Activated CD8-positive, alpha-beta memory T cell treated with anti-CD3 and anti-CD28 coated beads, Interleukin-2, amount 50 U/mL, for 1 hour (primary cell): ENCODE data around the gene MBD3L2.
A peak's percentile ranks its signal among the peaks of the same experiment; 100 is the strongest.
"Not testable (repeated sequence)": the region's sequence is repeated elsewhere in the genome, so short reads cannot be mapped to it uniquely, and the experiment has no call there.

Experiments used
- DNase-seq: peaks from one replicate; pipeline ENCODE4 v3.0.0-alpha.2; 2020; ENCODE audit errors: extremely low read depth

Gene MBD3L2

GRCh38 chr19:7059977-7060376 lies 10.9 kb downstream of the MBD3L2 start:
- not testable (repeated sequence) for DNase-seq

- DNase-seq: no peak
Measured at GRCh38 chr19:7063339-7063738, 14.2 kb downstream of the MBD3L2 start.

DNA sequence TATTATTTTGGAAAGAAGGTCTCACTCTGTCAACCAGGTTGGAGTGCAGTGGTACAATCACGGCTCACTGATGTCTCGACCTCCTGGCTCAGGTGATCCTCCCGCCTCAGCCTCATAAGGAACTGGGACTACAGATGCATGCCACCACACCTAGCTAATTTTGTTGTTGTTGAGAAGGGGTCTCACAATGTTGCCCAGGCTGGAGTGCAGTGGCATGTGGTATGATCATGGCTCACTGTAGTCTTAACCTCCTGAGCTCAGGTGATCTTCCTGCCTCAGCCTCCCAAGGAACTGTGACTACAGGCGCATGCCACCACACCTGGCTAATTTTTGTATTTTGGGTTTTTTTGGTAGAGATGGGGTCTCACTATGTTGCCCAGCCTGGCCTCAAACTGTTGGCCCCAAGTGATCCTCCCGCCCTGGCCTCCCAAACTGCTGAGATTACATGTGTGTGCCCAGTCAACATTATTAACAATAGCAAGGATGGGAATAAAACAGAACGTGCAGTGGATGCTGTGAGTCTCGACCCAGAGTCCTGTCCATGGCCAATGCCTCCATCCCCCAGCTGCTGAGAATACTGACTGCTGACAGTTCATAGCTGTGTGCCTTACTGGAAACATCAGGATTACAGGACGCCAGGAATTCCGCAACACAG lies 14.8 kb downstream of the MBD3L2 start:
- no peak for DNase-seq

- DNase-seq: not testable (repeated sequence)
Measured at GRCh38 chr19:7067122-7067521, 18.0 kb downstream of the MBD3L2 start.

- DNase-seq: no peak
Measured at GRCh38 chr19:7067716-7068115, 18.6 kb downstream of the MBD3L2 start.

DNA sequence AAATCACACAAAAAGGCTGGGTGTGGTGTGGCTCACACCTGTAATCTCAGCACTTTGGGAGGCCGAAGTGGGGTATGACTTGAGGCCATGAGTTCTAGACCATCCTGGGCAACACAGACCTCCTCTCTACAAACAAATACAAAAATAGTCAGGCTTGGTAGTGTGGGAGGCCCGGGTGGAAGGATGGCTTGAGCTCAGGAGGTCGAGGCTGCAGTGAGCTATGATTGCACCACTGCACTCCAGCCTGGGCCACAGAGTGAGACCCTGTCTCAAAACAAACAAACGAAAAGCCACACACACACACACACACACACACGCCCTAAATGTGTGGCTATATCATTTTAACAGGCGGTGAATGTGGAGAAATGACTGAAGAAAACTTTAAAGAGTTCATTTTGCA lies 19.5 kb downstream of the MBD3L2 start:
- no peak for DNase-seq

DNA sequence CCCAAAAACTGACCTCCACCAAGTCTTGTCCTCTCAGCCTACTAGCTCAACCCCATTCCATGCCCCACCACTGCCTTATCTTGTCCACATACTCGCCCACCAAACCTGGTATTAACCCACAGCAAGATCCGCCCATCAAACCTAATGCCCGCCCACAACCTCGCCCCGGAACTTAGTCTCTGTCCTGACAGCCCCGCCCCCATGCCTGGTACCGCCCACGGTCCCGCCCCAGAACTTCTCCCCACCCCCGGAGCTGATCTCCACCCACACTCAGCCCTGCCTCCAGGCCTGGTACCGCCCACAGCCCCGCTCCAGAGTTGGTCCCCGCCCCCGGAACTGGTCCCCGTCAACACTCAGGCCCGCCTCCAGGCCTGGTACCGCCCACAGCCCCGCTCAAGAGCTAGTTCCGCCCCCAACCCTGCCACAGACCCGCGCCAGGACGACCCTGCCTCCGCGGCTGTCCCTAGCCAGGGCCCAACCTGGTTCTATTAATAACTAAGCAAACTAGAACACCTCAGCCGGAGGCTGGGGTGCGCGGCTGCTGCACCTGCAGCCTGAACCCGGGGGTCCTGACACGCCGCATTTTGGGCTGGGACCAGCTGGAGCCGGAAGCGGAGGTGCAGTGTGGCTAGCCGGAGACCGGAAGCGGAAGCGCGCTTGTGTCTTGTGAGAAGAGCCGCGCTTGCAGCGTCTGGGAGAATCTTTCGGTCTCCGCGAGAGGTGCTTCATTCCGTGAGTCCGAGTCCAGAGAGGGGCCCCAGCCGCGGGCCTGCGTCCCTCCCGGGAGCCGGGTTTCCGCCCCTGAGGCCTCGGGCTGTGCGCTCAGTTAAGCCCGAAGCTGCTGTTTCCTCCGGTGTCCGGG lies 20.2 kb downstream of the MBD3L2 start, which contains the start of gene ZNF557:
ZNF557 (plus strand) TSS at position 662 of the 862 bp plus-strand sequence. CDS start 5,372 bp downstream, outside the sequence.
- DNase-seq: peak; percentile 93

DNA sequence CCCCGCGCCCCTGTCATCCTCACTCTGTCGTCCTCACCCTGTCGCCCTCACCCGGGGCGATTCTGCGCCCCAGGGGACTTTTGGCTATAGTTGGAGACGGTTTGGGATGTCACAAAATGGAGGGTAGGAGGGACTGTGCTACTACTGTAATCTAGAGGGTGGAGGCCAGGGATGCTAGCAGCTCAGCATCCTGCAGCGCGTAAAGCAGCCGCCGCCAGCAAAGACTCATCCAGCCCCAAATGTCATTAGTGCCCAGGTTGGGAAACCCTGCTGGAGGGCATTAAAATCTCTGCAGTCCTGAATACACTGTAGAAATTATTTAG lies 20.7 kb downstream of the MBD3L2 start:
- DNase-seq: no peak

- no peak for DNase-seq
Measured at GRCh38 chr19:7072541-7072940, 23.4 kb downstream of the MBD3L2 start.

- DNase-seq: no peak
Measured at GRCh38 chr19:7074705-7075282, 25.7 kb downstream of the MBD3L2 start.

DNA sequence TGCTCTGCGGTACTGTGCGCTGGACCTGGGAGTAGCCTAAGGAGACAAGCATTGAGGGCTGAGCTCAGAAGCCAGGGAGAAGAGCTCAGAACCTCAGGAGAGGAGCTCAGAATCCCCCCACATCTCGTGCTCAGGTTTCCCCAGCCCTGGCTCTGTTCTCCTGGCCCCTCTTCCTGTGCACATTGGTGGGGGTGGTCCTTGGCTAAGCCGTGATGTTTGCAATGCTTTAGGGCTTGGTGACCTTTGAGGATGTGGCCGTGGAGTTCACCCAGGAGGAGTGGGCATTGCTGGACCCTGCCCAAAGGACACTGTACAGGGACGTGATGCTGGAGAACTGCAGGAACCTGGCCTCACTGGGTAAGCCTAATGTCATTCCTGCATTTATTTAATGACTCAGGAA lies 27.0 kb downstream of the MBD3L2 start:
- no peak for DNase-seq

- DNase-seq: no peak
Measured at GRCh38 chr19:7078008-7078407, 28.9 kb downstream of the MBD3L2 start.

- DNase-seq: no peak
Measured at GRCh38 chr19:7083076-7083956, 34.2 kb downstream of the MBD3L2 start.

GRCh38 chr19:7088999-7089398 lies 39.9 kb downstream of the MBD3L2 start:
- DNase-seq: no peak

- no peak for DNase-seq
Measured at GRCh38 chr19:7098096-7098495, 49.0 kb downstream of the MBD3L2 start.

DNA sequence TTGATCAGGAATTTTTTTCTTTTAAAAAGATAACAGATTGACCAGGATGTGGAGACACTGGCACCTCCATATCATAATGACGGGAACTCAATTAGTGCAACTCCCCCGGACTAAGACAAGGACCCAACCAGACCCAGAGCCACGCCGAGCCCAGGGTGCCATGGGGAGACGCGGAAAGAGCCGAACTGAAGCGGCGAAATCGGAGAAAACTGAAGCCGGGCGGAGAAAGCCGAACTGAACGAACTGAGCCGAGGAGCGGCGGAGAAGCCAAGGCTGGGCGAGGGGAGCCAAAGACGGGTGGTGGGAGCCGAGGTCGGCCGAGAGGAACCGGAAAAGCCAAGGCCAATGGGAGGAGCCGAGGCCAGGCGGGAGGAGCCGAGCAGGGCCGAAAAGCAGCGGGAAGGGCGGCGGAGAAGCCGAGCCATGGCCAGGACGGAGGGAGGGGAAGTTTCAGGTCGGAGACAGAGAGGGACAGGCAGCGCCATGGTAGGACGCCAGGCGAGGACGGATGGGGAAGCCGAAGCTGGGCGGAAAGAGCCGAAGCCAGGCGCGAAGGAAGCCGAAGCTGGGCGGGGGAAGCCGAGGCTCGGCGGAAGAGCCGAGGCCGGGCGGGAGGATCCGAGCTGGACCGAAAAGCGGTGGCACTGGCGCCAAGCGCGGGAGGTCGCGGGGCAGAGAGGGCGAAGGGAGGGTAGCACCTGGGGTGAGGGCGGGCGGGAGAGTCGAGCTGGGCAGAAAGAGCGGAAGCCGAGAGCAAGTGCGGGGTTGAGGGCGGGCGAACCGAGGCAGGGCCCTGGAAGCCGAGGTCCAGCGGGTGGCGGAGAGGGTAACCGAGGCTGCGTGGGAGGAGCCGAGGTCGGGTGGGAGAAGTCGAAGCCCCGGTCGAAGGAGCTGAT lies 49.8 kb downstream of the MBD3L2 start:
- DNase-seq: peak; percentile 69

GRCh38 chr19:7099597-7099921 lies 50.4 kb downstream of the MBD3L2 start:
- no peak for DNase-seq
